ENCODE results near the gene MDM2. TPM values are rescaled to one million over a fixed set of nuclear protein-coding genes. Genes with fewer than 3 reads are reported as not detected.

Gene MDM2
- total and polyA plus RNA-seq, 2 donors (not counting 3 experiments of a cell fraction or from before 2014, with no cell fraction given), result 16.7 to 270 TPM

DNA sequence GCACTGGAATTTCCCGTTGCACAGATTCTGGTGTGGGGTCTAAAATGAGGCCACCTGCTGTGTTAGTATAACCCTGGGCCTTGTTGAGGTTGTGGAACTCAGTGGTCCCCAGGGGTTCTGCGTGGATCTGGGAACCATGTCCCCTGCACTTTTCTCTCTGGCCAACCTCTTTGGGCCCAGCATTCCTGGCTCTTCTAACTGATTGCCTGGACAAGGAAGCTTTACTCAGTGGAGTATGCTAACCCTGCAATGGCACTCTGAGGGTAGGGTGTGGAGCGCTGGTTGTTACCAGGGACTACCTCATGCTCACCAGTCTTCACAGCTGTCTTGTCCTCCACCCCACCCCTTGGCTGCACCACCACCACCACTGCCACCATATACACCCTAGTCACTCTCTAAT, 85.8 kb downstream of the MDM2 start:
- Histone ChIP-seq H3K27ac (ENCODE audit: insufficient read depth, low read depth, low read length) (no peak overlapping the region), H3K27me3 (ENCODE audit: control insufficient read depth in 2 of 2, insufficient read depth in 2 of 2, low read length in 2 of 2) (peaks cover 6 to 9% of the 10 kb centered on the region in 2 experiments), H3K79me2 (ENCODE audit: control insufficient read depth, insufficient read depth, low read length) (no peaks in the 10 kb centered on the region), H4K20me1 (replicated peaks; ENCODE audit: control insufficient read depth, extremely low read depth, insufficient read depth, low read length) (no peaks in the 10 kb centered on the region), H3K4me3 (replicated peaks in 1 of 3; ENCODE audit: insufficient read depth in 1 of 3, low read depth in 1 of 3, low read length in 3 of 3) (no peak overlapping the region), H3K9ac (replicated peaks; ENCODE audit: extremely low read depth, insufficient read depth, low read length) (no peak overlapping the region), H3K9me1 (replicated peaks; ENCODE audit: control insufficient read depth, extremely low read depth, insufficient read depth, low read length) (no peaks in the 10 kb centered on the region), H3K36me3 (ENCODE audit: control insufficient read depth in 2 of 2, extremely low read depth in 1 of 2, insufficient read depth in 2 of 2, low read length in 2 of 2) (no peaks in the 10 kb centered on the region), H3K9me3 (replicated peaks; ENCODE audit: control insufficient read depth, insufficient read depth, low read length) (no peaks in the 10 kb centered on the region), H2AFZ (ENCODE audit: low read depth, low read length) (no peak overlapping the region), H3K4me2 (ENCODE audit: insufficient read depth, low read length) (no peak overlapping the region), H3K4me1 (ENCODE audit: control insufficient read depth, extremely low read depth, insufficient read depth, low read length) (no peaks in the 10 kb centered on the region)
- BruUV-seq (replicated peaks), result no TSS peak
- FAIRE-seq (no peak), DNase-seq (ENCODE audit: low read depth, low spot score) (no peak)
- TF ChIP-seq MYC (IDR thresholded peaks at IDR 0.05; ENCODE audit: low read depth, low read length) (no peak), EZH2 (IDR thresholded peaks at IDR 0.05; ENCODE audit: borderline replicate concordance, low read depth, low read length, severe bottlenecking) (no peak), FOS (IDR thresholded peaks at IDR 0.05; ENCODE audit: borderline replicate concordance, insufficient read depth, low read length) (no peak), POLR2AphosphoS5 (IDR thresholded peaks at IDR 0.05; ENCODE audit: insufficient read depth, low read depth, low read length) (no peak), JUN (IDR thresholded peaks at IDR 0.05; ENCODE audit: borderline replicate concordance, insufficient read depth, insufficient read length, low read depth) (no peak), GATA2 (IDR thresholded peaks at IDR 0.05; ENCODE audit: insufficient read depth, insufficient read length, low read depth, low read length) (no peak), POLR2A (IDR thresholded peaks at IDR 0.05; ENCODE audit: low read depth, low read length) (no peak)
- TF ChIP-seq, protein P1, sequence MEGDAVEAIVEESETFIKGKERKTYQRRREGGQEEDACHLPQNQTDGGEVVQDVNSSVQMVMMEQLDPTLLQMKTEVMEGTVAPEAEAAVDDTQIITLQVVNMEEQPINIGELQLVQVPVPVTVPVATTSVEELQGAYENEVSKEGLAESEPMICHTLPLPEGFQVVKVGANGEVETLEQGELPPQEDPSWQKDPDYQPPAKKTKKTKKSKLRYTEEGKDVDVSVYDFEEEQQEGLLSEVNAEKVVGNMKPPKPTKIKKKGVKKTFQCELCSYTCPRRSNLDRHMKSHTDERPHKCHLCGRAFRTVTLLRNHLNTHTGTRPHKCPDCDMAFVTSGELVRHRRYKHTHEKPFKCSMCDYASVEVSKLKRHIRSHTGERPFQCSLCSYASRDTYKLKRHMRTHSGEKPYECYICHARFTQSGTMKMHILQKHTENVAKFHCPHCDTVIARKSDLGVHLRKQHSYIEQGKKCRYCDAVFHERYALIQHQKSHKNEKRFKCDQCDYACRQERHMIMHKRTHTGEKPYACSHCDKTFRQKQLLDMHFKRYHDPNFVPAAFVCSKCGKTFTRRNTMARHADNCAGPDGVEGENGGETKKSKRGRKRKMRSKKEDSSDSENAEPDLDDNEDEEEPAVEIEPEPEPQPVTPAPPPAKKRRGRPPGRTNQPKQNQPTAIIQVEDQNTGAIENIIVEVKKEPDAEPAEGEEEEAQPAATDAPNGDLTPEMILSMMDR (IDR thresholded peaks at IDR 0.05; ENCODE audit: extremely low read depth in 1 of 2, insufficient read depth in 1 of 2, low read depth in 1 of 2, low read length in 2 of 2), result no peak
- TF ChIP-seq, protein P2, sequence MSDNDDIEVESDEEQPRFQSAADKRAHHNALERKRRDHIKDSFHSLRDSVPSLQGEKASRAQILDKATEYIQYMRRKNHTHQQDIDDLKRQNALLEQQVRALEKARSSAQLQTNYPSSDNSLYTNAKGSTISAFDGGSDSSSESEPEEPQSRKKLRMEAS (IDR thresholded peaks at IDR 0.05; ENCODE audit: insufficient read depth, insufficient read length), result no peak
- CTCF ChIA-PET, result no interaction called here
- POLR2A ChIA-PET, result no interaction called here
- dilution Hi-C loops (cut with MboI; ENCODE audit: extremely low pct_ligation_motif_present, low sequenced_read_pairs), result no loop called here
- intact Hi-C loops (cut with micrococcal nuclease), result no loop called here
